Caco-2 (cell line): Measurements from ENCODE around the gene NABP1. TPM values are rescaled to one million over a fixed set of nuclear protein-coding genes. Genes with fewer than 3 reads are reported as not detected.
A peak's percentile ranks its signal among the peaks of the same experiment; 100 is the strongest.

Source experiments
- BruUV-seq: library from RNA; stranded (reverse); fragments of 400-500 nt; replicated peaks from 2 replicates; lab custom pipeline; 2021; lab: Mats Ljungman, UMichigan
- CTCF ChIA-PET: fragments of 300-600 bp; sonication (Branson Sonifier 250); formaldehyde crosslinking; loops from one replicate; lab custom pipeline; 2022; ENCODE audit warnings: antibody characterized with exemption; lab: Charles Lee
- POLR2A ChIA-PET: fragments of 300-600 bp; sonication (Branson Sonifier 250); formaldehyde crosslinking; loops from one replicate; lab custom pipeline; 2022; ENCODE audit warnings: antibody characterized with exemption; lab: Charles Lee
- DNase-seq, 2 experiments: peaks; one replicate each; pipeline versions ENCODE4 v3.0.0 to v3.0.0-alpha.2; 2020 to 2022
- H3K27me3 ChIP-seq: replicated peaks from 2 replicates; pipeline ENCODE4 v1.6.0; 2011; ENCODE audit warnings: low read length; ENCODE audit not compliant: control insufficient read depth, insufficient read depth
- H3K36me3 ChIP-seq: 2 replicates; pipeline ENCODE4 v1.5.1; 2011; ENCODE audit warnings: low read length; ENCODE audit not compliant: control insufficient read depth, insufficient read depth
- H3K4me1 ChIP-seq: fragments of 250-450 bp; sonication (Bioruptor Pico); 2 replicates; pipeline ENCODE4 v1.5.1; 2020; ENCODE audit warnings: mild to moderate bottlenecking
- H3K4me3 ChIP-seq: 2 replicates; pipeline ENCODE4 v1.5.1; 2011; ENCODE audit warnings: low read depth, mild to moderate bottlenecking, control low read depth, low read length
- H3K9me3 ChIP-seq: fragments of 250-450 bp; sonication (Bioruptor Pico); 2 replicates; pipeline ENCODE4 v1.5.1; 2020; ENCODE audit warnings: mild to moderate bottlenecking, moderate library complexity
- H3K27ac Mint-ChIP-seq: one replicate; pipeline ENCODE4 v1.8.0; 2022; ENCODE audit warnings: mixed read lengths; ENCODE audit not compliant: unreplicated experiment
- H3K27me3 Mint-ChIP-seq: one replicate; pipeline ENCODE4 v1.8.0; 2022; ENCODE audit warnings: mixed read lengths; ENCODE audit not compliant: insufficient read depth, unreplicated experiment
- H3K36me3 Mint-ChIP-seq: one replicate; pipeline ENCODE4 v1.8.0; 2022; ENCODE audit warnings: mild to moderate bottlenecking, mixed read lengths; ENCODE audit not compliant: insufficient read depth, unreplicated experiment
- H3K4me1 Mint-ChIP-seq: one replicate; pipeline ENCODE4 v1.8.0; 2022; ENCODE audit warnings: low read depth, mixed read lengths; ENCODE audit not compliant: unreplicated experiment
- H3K4me3 Mint-ChIP-seq: one replicate; pipeline ENCODE4 v1.8.0; 2022; ENCODE audit warnings: mild to moderate bottlenecking, moderate library complexity, mixed read lengths; ENCODE audit not compliant: unreplicated experiment
- H3K9me3 Mint-ChIP-seq: one replicate; pipeline ENCODE4 v1.8.0; 2022; ENCODE audit warnings: mixed read lengths; ENCODE audit not compliant: unreplicated experiment
- CTCF ChIP-seq, 2 experiments: fragments of 200-600 bp in 1 of 2; IDR thresholded peaks; 1 replicate in 1 of 2; 2 replicates in 1 of 2; pipeline versions ENCODE4 v1.5.1 to v1.8.0; 2011 to 2022; ENCODE audit warnings: antibody characterized with exemption in 1 of 2, control low read depth in 1 of 2, inconsistent platforms in 1 of 2, low read depth in 1 of 2, low read length in 1 of 2, mild to moderate bottlenecking in 1 of 2, moderate library complexity in 1 of 2; ENCODE audit not compliant: insufficient read depth in 1 of 2, severe bottlenecking in 1 of 2, unreplicated experiment in 1 of 2
- intact Hi-C: fragments of 100-400 bp; cut with micrococcal nuclease; formaldehyde crosslinking; loops from one replicate; pipeline ENCODE4 v1.10.0; 2022; ENCODE audit not compliant: unreplicated experiment
- total RNA-seq: library from RNA; stranded (reverse); gene quantifications from 2 replicates; pipeline ENCODE4 v1.2.3, GENCODE V29; 2022

The NABP1 gene
- total RNA-seq, 1 experiment from 2014 or later = 89.8 TPM

- Mint-ChIP-seq H3K4me3 (no peak overlapping the region), H3K27me3 (no peaks in the 10 kb centered on the region), H3K9me3 (no peaks in the 10 kb centered on the region), H3K4me1 (peaks cover 44% of the 10 kb centered on the region), H3K36me3 (no peaks in the 10 kb centered on the region), H3K27ac (peak overlapping the region; percentile 12)
- DNase-seq = no peak
- POLR2A ChIA-PET = no interaction called here
- CTCF ChIA-PET = no interaction called here
- intact Hi-C loops = no loop called here
- H3K9me3 ChIP-seq = no peaks in the 10 kb centered on the region
- H3K27me3 ChIP-seq = no peaks in the 10 kb centered on the region
- H3K4me1 ChIP-seq = peaks cover 33% of the 10 kb centered on the region
- no TSS peak for BruUV-seq
- TF ChIP-seq CTCF (IDR thresholded peaks at IDR 0.05; ENCODE audit: insufficient read depth in 1 of 2, low read depth in 1 of 2, low read length in 1 of 2, severe bottlenecking in 1 of 2, unreplicated experiment in 1 of 2) = no peak
- no peak overlapping the region for H3K4me3 ChIP-seq
- H3K36me3 ChIP-seq = no peaks in the 10 kb centered on the region
Measured at GRCh38 chr2:191645434-191646162, 32.3 kb upstream of the NABP1 start.

- no TSS peak for BruUV-seq
- H3K4me1 Mint-ChIP-seq = peaks cover 46% of the 10 kb centered on the region
- no peaks in the 10 kb centered on the region for H3K9me3 ChIP-seq
- H3K36me3 Mint-ChIP-seq = no peaks in the 10 kb centered on the region
- no peaks in the 10 kb centered on the region for H3K9me3 Mint-ChIP-seq
- H3K27me3 ChIP-seq = no peaks in the 10 kb centered on the region
- TF ChIP-seq CTCF (IDR thresholded peaks at IDR 0.05; ENCODE audit: insufficient read depth in 1 of 2, low read depth in 1 of 2, low read length in 1 of 2, severe bottlenecking in 1 of 2, unreplicated experiment in 1 of 2) = no peak
- peak overlapping the region; percentile 12 for H3K27ac Mint-ChIP-seq
- H3K4me1 ChIP-seq = peaks cover 31% of the 10 kb centered on the region
- no peak overlapping the region for H3K4me3 ChIP-seq
- intact Hi-C loops = no loop called here
- no peak for DNase-seq
- no peaks in the 10 kb centered on the region for H3K27me3 Mint-ChIP-seq
- ChIA-PET CTCF (interaction anchor here (0.6 kb wide), 1 partner anchor 830 kb away, joined by 3 read pairs; no protein-coding TSS in a partner anchor), POLR2A (no interaction called here)
- H3K4me3 Mint-ChIP-seq = no peak overlapping the region
- H3K36me3 ChIP-seq = no peaks in the 10 kb centered on the region
Measured at GRCh38 chr2:191646163-191646902, 31.6 kb upstream of the NABP1 start.

GRCh38 chr2:191649519-191649918 is 28.4 kb upstream of the NABP1 start:
- BruUV-seq = no TSS peak
- Mint-ChIP-seq H3K27me3 (no peaks in the 10 kb centered on the region), H3K9me3 (peaks cover 9% of the 10 kb centered on the region), H3K27ac (no peak overlapping the region), H3K4me1 (peaks cover 34% of the 10 kb centered on the region), H3K4me3 (no peak overlapping the region), H3K36me3 (no peaks in the 10 kb centered on the region)
- Histone ChIP-seq H3K9me3 (no peaks in the 10 kb centered on the region), H3K27me3 (no peaks in the 10 kb centered on the region), H3K4me1 (peaks cover 6% of the 10 kb centered on the region; the same call in 1 of the 2 replicates), H3K4me3 (no peak overlapping the region), H3K36me3 (no peaks in the 10 kb centered on the region)
- TF ChIP-seq CTCF (IDR thresholded peaks at IDR 0.05; ENCODE audit: insufficient read depth in 1 of 2, low read depth in 1 of 2, low read length in 1 of 2, severe bottlenecking in 1 of 2, unreplicated experiment in 1 of 2) = no peak
- DNase-seq = no peak
- CTCF ChIA-PET = no interaction called here
- POLR2A ChIA-PET = no interaction called here
- intact Hi-C loops = no loop called here
